Suppressor macrophage treated with lipopolysaccharide for 1 hour (primary cell): ENCODE results near the gene SERPINB8.

ENCODE experiments used
- DNase-seq, 3 donors: peaks; one replicate each; pipeline ENCODE4 v3.0.0-alpha.2; 2020 to 2022

SERPINB8 gene

DNA sequence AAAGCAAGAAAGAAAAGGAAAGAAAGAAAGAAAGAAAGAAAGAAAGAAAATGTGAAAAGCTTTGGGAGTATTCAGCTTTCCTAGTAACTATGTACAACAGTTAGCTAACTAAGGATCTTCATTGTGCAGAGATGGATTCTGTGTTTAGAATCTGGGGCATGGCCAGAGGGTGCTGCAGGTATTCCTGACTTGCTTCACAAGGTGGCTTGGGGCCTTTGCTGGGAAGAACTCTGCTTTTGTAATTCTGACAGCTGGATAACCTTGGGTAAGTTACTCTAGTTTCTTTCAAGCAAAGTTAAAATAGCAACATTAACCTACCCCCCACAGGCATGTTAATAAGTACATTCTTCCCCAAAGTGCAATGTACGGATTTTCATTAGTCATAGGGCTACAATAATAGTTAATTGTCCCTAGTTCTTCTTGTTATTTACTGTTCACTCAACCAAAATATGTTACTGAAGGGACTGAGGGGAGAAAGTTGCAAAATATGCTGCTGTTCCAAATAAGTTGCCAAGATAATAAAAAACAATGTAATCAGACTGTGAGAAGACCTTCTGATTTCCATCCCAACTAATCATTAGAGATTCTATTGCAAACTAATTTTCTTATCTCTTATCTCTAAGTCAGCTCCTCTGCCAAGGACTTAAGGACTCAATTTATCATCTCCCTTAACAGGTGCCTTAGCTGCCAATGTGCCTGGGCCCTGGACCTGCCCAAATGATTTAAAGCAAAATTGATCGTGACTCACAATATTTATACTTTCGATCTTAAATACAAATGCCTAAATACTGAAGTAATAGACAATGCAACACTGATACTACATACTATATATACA is 50.3 kb downstream of the SERPINB8 start:
- DNase-seq, result no peak

DNA sequence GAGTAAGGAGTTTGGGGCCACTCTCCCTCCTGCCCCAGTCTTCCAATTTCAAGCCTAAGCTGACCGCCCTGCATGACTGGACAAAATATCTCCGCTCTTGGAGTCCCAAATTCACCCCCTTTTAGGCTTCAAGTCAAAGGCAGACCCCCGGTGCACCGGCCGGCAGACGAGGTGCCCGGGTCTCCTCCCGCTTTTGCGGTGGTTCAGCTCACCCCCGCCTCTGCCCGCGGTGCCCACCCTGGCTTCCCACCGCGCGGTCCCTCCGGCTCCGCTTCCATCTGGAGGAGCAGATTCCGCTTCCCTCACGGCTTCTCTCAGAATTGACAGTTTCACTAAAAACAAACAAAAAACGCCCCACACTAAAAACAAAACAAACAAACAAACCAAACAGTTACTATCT is 56.5 kb downstream of the SERPINB8 start:
- no peak for DNase-seq

DNA sequence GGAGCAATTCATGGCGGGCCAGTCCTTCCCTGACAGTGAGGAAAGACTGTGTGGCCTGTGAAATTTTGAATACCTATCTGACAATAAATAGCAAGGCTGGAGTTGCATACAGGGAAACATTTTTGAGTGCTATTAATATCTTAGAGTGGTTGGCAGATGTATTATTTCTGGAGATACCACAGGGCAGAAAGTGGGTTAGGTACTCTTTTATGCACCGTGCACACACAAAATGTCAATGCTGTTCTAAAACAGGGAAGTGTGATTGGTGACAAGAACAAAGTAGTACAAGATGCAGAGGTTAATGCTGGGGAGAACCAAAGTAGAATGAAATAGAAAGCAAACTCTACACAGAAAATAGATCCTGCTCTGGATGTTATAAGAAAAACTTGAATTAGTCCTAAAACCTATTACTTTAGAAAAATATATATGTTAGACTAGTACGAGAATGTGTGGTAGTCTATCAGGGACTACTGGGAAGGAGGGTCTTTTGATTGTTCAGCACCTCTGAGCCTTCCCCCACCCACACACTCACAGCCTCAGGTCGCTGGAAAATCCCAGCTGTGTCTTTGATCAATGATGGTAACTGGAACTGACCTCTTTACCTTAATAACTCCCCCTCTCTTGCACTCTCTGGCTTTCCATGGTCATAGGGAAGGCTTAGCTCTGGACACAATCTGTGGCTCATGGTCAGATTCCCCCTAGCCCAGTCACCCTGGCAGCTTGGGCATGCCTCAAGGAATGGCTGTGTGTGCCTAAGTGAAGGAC is 58.2 kb downstream of the SERPINB8 start:
- DNase-seq, result no peak

DNA sequence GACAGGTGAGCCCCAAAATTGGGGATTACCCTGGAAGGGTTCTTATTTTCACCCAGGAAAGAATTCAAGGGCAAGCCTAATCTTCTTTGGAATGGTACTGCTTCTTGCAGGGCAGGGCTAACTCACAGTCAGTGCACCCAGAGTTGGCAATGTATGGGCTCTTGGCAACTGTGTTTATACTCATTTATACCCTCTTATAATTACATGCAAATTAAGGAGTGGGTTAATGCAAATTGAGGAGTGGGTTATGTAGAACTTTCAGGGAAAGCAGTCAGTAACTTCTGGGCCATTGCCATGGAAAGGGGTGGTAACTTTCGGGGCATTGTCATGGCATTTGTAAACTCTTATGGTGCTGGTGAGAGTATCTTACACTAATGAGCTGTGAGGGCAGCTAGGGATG is 59.2 kb downstream of the SERPINB8 start:
- no peak for DNase-seq

- no peak for DNase-seq
Observed at GRCh38 chr18:64031411-64031810, 61.5 kb downstream of the SERPINB8 start.

GRCh38 chr18:64032312-64032711 is 62.4 kb downstream of the SERPINB8 start:
- DNase-seq, result no peak

- peak; percentile 25 to 52 (median 46) for DNase-seq
Observed at GRCh38 chr18:64037812-64038414, 68.0 kb downstream of the SERPINB8 start.
